BLaER1 (cell line): ENCODE data around the gene VTCN1.

ENCODE experiments used
- H3K27ac ChIP-seq: shearing (Covaris generic); formaldehyde crosslinking; 2 replicates; pipeline ENCODE4 v1.8.1; 2022
- H3K27me3 ChIP-seq: shearing (Covaris generic); formaldehyde crosslinking; 2 replicates; pipeline ENCODE4 v1.8.1; 2022
- H3K36me3 ChIP-seq: shearing (Covaris generic); formaldehyde crosslinking; 2 replicates; pipeline ENCODE4 v1.8.1; 2022
- H3K4me1 ChIP-seq: shearing (Covaris generic); formaldehyde crosslinking; 2 replicates; pipeline ENCODE4 v1.8.1; 2022
- H3K4me2 ChIP-seq: shearing (Covaris generic); formaldehyde crosslinking; 2 replicates; pipeline ENCODE4 v1.8.1; 2022
- H3K4me3 ChIP-seq: shearing (Covaris generic); formaldehyde crosslinking; 2 replicates; pipeline ENCODE4 v1.8.1; 2022
- H3K9ac ChIP-seq: shearing (Covaris generic); formaldehyde crosslinking; 2 replicates; pipeline ENCODE4 v1.8.1; 2022
- H3K9me3 ChIP-seq: shearing (Covaris generic); formaldehyde crosslinking; 2 replicates; pipeline ENCODE4 v1.8.1; 2022
- H4K20me1 ChIP-seq: shearing (Covaris generic); formaldehyde crosslinking; 2 replicates; pipeline ENCODE4 v1.8.1; 2022
- Cebpa-rat ChIP-seq: shearing (Covaris generic); IDR thresholded peaks from 2 replicates; pipeline ENCODE4 v1.8.1; 2022

Gene VTCN1

GRCh38 chr1:117210386-117210785, 341 bp downstream of the VTCN1 start:
- Histone ChIP-seq H3K4me1 (peaks cover 7% of the 10 kb centered on the region; the same call in 1 of the 2 replicates), H3K36me3 (no peaks in the 10 kb centered on the region), H3K27me3 (no peaks in the 10 kb centered on the region), H3K4me3 (no peak overlapping the region), H3K9ac (no peak overlapping the region), H3K27ac (no peak overlapping the region), H3K4me2 (no peak overlapping the region), H3K9me3 (no peaks in the 10 kb centered on the region), H4K20me1 (no peaks in the 10 kb centered on the region)
- no peak for TF ChIP-seq Cebpa-rat

- Histone ChIP-seq H3K27me3 (no peaks in the 10 kb centered on the region), H3K4me1 (peaks cover 7% of the 10 kb centered on the region; the same call in 1 of the 2 replicates), H4K20me1 (no peaks in the 10 kb centered on the region), H3K4me3 (no peak overlapping the region), H3K4me2 (no peak overlapping the region), H3K9me3 (no peaks in the 10 kb centered on the region), H3K36me3 (no peaks in the 10 kb centered on the region), H3K9ac (no peak overlapping the region), H3K27ac (no peak overlapping the region)
- TF ChIP-seq Cebpa-rat: no peak
Measured at GRCh38 chr1:117209094-117209493, 1.6 kb downstream of the VTCN1 start.

- Histone ChIP-seq H3K27me3 (no peaks in the 10 kb centered on the region), H3K9me3 (no peaks in the 10 kb centered on the region), H3K9ac (no peak overlapping the region), H3K4me3 (no peak overlapping the region), H3K27ac (no peak overlapping the region), H3K4me2 (no peak overlapping the region), H4K20me1 (no peaks in the 10 kb centered on the region), H3K36me3 (no peaks in the 10 kb centered on the region), H3K4me1 (peaks cover 7% of the 10 kb centered on the region; the same call in 1 of the 2 replicates)
- TF ChIP-seq Cebpa-rat: no peak
Measured at GRCh38 chr1:117208580-117208979, 2.1 kb downstream of the VTCN1 start.

- Histone ChIP-seq H3K4me2 (no peak overlapping the region), H3K4me3 (no peak overlapping the region), H3K36me3 (no peaks in the 10 kb centered on the region), H3K9ac (no peak overlapping the region), H3K27ac (no peak overlapping the region), H3K9me3 (no peaks in the 10 kb centered on the region), H3K27me3 (no peaks in the 10 kb centered on the region), H3K4me1 (peaks cover 7% of the 10 kb centered on the region; the same call in 1 of the 2 replicates), H4K20me1 (no peaks in the 10 kb centered on the region)
- no peak for TF ChIP-seq Cebpa-rat
Measured at GRCh38 chr1:117205368-117205767, 5.4 kb downstream of the VTCN1 start.

GRCh38 chr1:117201808-117202207, 8.9 kb downstream of the VTCN1 start:
- TF ChIP-seq Cebpa-rat: no peak
- Histone ChIP-seq H3K4me2 (no peak overlapping the region), H3K4me3 (no peak overlapping the region), H3K36me3 (no peaks in the 10 kb centered on the region), H4K20me1 (no peaks in the 10 kb centered on the region), H3K4me1 (no peaks in the 10 kb centered on the region), H3K27ac (no peak overlapping the region), H3K9me3 (no peaks in the 10 kb centered on the region), H3K9ac (no peak overlapping the region), H3K27me3 (no peaks in the 10 kb centered on the region)

GRCh38 chr1:117198097-117198496, 12.6 kb downstream of the VTCN1 start:
- Histone ChIP-seq H3K27me3 (no peaks in the 10 kb centered on the region), H4K20me1 (no peaks in the 10 kb centered on the region), H3K9ac (no peak overlapping the region), H3K4me3 (no peak overlapping the region), H3K27ac (no peak overlapping the region), H3K4me2 (no peak overlapping the region), H3K36me3 (no peaks in the 10 kb centered on the region), H3K4me1 (no peaks in the 10 kb centered on the region), H3K9me3 (no peaks in the 10 kb centered on the region)
- no peak for TF ChIP-seq Cebpa-rat

- no peaks in the 10 kb centered on the region for H3K36me3 ChIP-seq
- no peak overlapping the region for H3K4me2 ChIP-seq
- no peak for TF ChIP-seq Cebpa-rat
- no peak overlapping the region for H3K27ac ChIP-seq
- no peak overlapping the region for H3K9ac ChIP-seq
- 0 out of 2 replicates have a peak, but pooled peaks cover 4% of the 10 kb centered on the region for H3K4me1 ChIP-seq
- H3K4me3 ChIP-seq: no peak overlapping the region
- H3K27me3 ChIP-seq: no peaks in the 10 kb centered on the region
- H4K20me1 ChIP-seq: no peaks in the 10 kb centered on the region
- H3K9me3 ChIP-seq: peaks cover 6% of the 10 kb centered on the region; the same call in 1 of the 2 replicates
Measured at GRCh38 chr1:117189726-117190125, 21.0 kb downstream of the VTCN1 start.

- no peak overlapping the region for H3K4me2 ChIP-seq
- TF ChIP-seq Cebpa-rat: no peak
- H3K4me3 ChIP-seq: no peak overlapping the region
- H3K27me3 ChIP-seq: no peaks in the 10 kb centered on the region
- no peaks in the 10 kb centered on the region for H4K20me1 ChIP-seq
- 0 out of 2 replicates have a peak, but pooled peaks cover 4% of the 10 kb centered on the region for H3K4me1 ChIP-seq
- no peak overlapping the region for H3K9ac ChIP-seq
- peaks cover 6% of the 10 kb centered on the region; the same call in 1 of the 2 replicates for H3K9me3 ChIP-seq
- H3K27ac ChIP-seq: no peak overlapping the region
- H3K36me3 ChIP-seq: no peaks in the 10 kb centered on the region
Measured at GRCh38 chr1:117188816-117189437, 21.8 kb downstream of the VTCN1 start.

GRCh38 chr1:117188170-117188815, 22.4 kb downstream of the VTCN1 start:
- Histone ChIP-seq H3K27ac (no peak overlapping the region), H3K4me2 (no peak overlapping the region), H3K4me3 (no peak overlapping the region), H4K20me1 (no peaks in the 10 kb centered on the region), H3K4me1 (0 out of 2 replicates have a peak, but pooled peaks cover 4% of the 10 kb centered on the region), H3K9me3 (peaks cover 6% of the 10 kb centered on the region; the same call in 1 of the 2 replicates), H3K27me3 (no peaks in the 10 kb centered on the region), H3K9ac (no peak overlapping the region), H3K36me3 (no peaks in the 10 kb centered on the region)
- TF ChIP-seq Cebpa-rat: no peak

- H3K4me2 ChIP-seq: no peak overlapping the region
- no peak overlapping the region for H3K9ac ChIP-seq
- TF ChIP-seq Cebpa-rat: no peak
- H3K4me1 ChIP-seq: no peaks in the 10 kb centered on the region
- H3K27me3 ChIP-seq: no peaks in the 10 kb centered on the region
- H3K4me3 ChIP-seq: no peak overlapping the region
- H3K27ac ChIP-seq: no peak overlapping the region
- no peaks in the 10 kb centered on the region for H3K36me3 ChIP-seq
- no peaks in the 10 kb centered on the region for H4K20me1 ChIP-seq
- no peaks in the 10 kb centered on the region for H3K9me3 ChIP-seq
Measured at GRCh38 chr1:117183112-117183511, 27.6 kb downstream of the VTCN1 start.
